Endometrium (tissue), 2 donors: Measurements from ENCODE around the gene TASOR.

Experiments used
- FAIRE-seq: peaks from 2 replicates; lab custom pipeline; 2012; peaks lifted over from hg19 to GRCh38; lab: Jason Lieb, UNC
- donor health status: control.
- donor health status: control.

The TASOR gene

DNA sequence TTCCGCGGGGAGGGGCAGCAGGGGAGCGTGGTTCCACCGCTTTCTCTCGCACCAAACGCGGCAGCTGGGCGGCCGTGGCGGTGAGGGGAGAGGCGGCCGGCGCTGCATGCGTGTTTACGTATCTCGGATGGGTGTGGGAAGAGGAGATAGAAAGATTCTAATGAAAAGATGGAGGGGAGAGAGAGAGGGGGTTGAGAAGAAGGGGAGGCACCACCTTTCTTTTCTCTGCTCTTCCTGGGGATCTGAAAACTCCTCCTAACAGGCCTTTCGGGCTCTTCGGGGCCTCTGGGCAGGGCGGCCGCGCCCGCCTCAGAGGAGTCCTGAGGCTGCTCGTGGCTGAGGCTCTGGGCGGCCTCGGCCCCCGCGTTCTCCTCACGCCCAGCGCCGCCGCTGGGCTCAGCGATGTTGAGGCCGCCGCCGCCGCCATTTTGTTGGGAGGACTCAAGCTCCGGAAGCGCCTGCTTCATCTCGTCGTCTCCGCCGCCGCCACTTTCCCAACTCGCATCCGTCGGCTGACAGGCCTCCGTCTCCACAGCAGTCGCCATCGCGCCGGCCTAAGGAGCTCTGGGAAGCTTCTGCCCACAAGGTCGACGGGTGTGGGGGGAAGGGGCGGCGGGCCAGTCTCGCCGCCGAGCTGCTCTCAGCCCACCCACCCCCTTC, 473 bp downstream of the TASOR start:
- FAIRE-seq, result no peak

- FAIRE-seq, result no peak
Measured at GRCh38 chr3:56681984-56682461, 1.0 kb downstream of the TASOR start.

- no peak for FAIRE-seq
Measured at GRCh38 chr3:56680054-56680580, 2.9 kb downstream of the TASOR start.

- no peak for FAIRE-seq
Measured at GRCh38 chr3:56677286-56677685, 5.8 kb downstream of the TASOR start.

GRCh38 chr3:56673781-56674457, 9.1 kb downstream of the TASOR start:
- FAIRE-seq, result no peak

DNA sequence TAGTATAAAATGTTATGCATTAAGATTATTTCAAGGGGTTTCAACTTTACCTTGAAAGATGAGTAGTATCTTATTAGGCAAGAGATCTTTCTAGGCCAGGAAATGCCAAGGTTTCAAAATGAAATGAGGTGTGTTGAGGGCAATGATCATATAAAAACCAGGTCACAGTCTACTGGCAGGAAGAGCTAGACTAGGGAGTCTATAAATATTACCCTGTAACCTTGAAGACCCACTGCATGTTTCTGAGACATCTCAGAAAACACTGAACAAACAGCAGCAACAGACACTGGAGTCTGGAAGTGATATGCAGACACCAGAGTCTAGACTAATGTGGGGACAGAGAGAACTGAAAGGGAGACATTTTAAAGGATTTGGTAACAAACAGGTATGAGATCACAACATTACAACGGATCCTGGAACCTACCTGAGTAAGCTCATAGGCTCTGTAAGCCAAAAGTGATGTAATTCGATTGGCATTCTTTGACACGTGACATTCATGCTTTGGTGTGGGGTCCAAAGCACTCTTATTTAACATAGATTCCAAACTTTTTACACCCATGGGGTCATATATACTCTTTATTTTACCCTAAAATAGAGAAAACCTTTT, 15.0 kb downstream of the TASOR start:
- no peak for FAIRE-seq

DNA sequence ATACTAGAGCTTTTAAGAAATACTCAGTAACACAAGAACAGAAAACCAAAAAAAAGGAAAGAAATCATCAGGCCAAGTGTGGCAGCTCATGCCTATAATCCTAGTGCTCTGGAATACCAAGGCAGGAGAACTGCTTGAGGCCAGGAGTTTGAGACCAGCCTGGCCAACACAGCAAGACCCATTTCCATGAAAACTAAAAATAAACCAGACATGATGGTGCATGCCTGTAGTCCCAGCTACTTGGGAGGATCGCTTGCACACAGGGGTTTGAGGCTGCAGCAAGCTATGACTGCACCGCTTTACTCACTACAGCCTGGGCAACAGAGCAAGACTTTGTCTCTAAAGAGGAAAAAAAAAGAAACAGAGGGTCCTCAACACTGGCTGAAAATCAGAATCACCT, 18.2 kb downstream of the TASOR start:
- no peak for FAIRE-seq

DNA sequence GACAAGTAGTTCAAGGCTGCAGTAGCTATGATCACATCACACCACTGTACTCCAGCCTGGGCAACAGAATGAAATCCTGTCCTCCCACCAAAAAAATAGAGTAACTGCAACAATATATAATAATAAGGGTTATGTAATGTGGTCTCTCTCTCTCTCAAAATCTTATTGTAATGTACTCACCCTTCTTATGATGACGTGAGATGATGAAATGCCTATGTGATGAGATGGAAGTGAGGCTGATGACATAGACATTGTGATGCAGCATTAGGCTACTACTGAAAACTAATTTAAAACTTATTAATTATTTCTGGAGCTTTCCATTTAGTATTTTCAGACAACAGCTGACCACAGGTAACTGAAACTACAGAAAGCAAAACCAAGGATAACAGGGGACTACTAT, 27.4 kb downstream of the TASOR start:
- no peak for FAIRE-seq

- no peak for FAIRE-seq
Measured at GRCh38 chr3:56654460-56654859, 28.6 kb downstream of the TASOR start.

DNA sequence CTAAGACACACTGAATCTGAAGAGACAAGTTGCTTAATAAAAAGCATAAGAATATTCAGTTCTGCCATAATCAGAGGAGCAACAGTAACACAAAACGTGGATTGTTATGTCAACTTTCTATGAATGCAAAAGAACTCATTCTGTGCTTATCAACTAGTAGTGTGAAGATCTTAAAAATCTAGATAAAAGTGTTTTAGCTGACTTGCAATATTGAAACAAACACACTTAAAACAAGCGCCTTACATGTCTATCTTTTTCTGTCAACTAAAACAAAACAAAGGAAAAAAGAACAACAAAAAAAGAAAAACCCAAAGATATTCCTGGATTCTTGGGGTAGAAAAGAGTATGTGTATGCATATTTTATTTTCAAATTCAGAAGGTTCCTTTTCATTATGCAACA, 37.7 kb downstream of the TASOR start:
- FAIRE-seq, result no peak

- no peak for FAIRE-seq
Measured at GRCh38 chr3:56633602-56634535, 49.2 kb downstream of the TASOR start.
